Activated CD4-positive, alpha-beta T cell treated with anti-CD3 and anti-CD28 coated beads for 1 hour (primary cell): ENCODE data around the gene EBP.
A peak's percentile ranks its signal among the peaks of the same experiment; 100 is the strongest.

Experiments
- DNase-seq: peaks from one replicate; pipeline ENCODE4 v3.0.0-alpha.2; 2020

Gene EBP

GRCh38 chrX:48521353-48522243, at the start of gene EBP:
EBP (plus strand) TSS chrX:48521808; CDS start chrX:48523772, 1,964 bp downstream.
- peak; percentile 88 for DNase-seq

DNA sequence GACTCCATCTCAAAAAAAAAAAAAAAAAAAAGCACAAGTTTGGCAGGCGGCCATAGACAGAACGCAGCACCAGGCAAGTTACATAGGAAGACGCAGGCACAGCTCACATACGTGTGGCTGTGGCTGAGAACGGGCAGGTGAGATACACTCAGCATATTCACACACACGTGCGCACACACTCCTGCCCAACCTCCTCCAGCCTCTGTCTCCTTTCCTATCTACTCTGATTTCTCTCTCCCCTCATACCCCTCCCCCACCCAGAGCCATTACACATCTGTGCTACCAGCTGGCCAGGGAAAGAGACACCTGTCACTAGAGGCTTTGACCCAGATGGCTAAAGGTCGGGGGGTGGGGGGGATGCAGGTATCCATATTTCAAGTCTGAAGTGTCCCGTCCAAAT, 49.4 kb upstream of the EBP start:
- no peak for DNase-seq

DNA sequence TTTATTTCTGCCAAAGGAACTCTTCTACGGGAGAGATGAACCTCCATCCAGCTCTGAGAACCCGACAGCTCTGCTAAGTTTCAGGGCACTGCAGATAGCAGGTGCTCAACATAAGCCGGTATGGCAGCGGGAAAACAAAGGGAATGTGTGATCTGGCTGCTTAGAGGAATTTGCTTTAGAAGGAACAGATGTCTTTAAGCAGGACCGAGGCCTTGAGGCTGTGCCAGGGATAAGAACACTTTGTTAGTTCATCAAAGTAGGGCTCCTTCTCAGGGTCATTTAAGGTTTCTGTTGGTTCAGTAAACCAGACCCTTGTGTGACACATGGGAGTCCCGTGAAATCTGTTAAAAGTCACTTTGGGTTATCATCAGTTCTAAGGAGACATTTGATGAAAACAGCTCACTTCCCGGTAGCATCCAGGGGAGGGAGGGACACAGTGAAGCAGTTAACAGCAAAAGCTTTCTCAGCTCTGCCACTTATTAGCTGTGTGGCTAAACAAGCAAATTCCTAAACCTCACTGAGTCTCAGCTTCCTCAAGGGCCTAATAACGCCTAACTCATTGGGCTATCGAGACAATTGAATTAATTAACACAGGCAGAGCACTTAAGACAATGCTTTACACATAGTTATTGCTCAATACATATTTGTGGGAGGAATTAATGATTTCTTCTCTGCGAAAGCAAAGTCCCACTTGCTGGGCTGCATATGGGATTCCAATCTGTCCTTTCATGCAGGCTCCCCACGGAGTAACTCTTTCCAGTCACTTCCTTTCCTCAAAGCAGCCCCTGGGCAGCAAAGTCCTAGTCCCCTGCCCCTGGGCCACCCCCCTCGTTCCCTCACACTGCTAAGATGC, 48.5 kb upstream of the EBP start:
- DNase-seq, result no peak

DNA sequence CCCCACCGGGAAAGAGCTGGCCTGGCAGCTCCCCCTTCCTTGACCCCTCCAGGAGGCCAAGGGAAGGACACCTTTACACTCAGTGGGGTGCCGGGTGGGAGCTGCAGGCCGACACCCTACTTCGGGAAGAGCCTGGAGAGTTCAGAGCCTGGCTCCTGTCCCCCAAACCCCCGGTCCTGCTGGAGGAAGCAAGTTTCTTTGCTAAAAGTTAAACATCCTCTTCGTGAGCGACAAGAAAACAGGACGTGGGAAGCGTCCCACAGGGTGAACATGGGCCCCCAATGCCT, 48.0 kb upstream of the EBP start:
- DNase-seq, result no peak

GRCh38 chrX:48474127-48474526, 47.5 kb upstream of the EBP start:
- no peak for DNase-seq

- no peak for DNase-seq
Measured at GRCh38 chrX:48474581-48474980, 47.0 kb upstream of the EBP start.

DNA sequence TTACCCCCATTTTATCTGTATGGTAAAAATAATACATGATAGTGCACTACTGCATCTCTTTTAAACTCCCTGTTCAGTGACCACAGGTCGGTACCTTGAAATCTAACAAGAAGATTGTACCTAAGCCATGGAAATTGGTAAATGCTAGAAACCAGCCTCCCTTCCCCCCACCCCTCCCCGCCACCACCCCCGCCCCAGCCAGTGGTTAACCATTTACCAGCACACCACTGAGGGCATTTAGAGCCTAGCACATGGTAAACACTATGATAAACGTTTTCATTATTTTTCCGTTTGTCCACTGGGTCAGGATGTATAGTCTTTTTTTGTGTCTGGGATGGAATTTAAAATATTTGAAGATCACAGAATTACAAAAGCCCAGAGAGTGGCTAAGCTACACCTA, 46.3 kb upstream of the EBP start:
- no peak for DNase-seq

DNA sequence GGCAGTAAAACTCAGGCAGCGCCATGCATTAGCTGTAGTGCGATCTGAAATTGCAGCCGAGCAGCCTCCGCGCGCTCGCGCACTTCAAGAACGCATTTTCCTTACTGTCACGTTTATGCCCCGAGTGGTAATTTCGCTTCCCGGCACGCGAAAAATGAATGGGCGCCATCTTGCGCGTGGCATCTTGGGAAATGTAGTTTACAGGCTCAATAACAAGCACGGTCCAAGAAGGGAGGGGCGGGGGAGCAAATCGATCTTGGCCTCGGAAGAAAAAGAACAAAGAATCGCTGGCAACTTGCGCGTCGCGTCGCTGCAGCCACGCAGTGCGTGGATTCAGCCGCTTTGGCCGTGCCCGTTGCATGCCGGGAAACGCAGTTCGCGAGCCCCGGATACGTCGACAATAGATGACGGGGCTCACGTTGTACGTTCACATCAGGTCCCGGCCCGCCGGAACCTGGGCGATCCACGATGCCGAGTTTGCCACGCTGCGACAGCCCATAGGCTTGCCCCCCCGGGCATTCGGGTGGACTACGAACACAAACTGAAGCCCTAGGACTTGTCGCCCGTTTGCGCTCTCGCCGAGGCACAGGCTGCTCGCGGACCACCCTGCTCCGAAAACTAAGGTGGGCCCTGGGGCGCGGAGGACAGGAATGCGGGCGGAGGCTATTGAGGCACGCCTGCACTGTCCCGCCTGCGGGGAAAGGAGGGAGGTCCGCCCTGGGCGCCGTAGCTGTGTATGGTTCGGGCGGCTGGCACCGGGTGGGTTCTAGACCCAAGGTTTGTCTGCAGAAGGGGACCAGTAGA, 45.6 kb upstream of the EBP start, which contains the start of gene FTSJ1:
Gene FTSJ1, plus strand, starts transcription at position 426 of the 804 bp plus-strand sequence. CDS start 1,849 bp downstream, outside the sequence.
- DNase-seq, result peak; percentile 81

GRCh38 chrX:48476919-48477318, 44.7 kb upstream of the EBP start:
- no peak for DNase-seq

DNA sequence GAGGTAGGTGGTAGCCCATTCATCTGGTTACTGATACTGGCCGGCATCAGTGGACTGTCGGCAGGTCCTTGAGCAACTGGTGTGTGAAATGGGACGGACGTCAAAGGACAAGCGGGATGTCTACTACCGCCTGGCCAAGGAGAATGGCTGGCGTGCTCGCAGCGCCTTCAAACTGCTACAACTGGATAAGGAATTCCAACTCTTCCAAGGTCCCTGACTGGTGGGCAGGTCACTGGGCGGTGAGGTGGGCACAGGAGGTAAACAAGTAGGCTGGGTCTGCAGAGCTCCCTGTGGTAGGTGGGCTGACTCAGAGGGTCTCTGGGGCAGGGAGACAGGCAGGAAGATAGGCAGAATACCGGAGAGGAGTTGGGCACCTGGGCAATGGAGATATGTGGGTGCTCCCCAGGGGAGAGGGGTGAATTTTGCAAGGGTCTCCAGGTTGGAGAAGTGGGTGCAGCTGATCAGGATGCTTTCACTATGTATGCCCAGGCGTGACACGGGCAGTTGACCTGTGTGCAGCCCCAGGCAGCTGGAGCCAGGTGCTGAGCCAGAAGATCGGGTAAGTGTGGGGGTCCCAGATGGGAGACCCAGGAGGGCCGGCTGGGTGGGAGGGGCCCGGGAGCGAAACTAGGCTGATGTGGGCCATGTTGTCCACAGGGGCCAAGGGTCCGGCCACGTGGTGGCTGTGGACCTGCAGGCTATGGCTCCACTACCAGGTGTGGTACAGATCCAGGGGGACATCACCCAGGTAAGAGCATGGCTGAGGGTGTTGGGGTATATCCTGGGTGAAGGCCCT, 43.5 kb upstream of the EBP start:
- DNase-seq, result no peak

- no peak for DNase-seq
Measured at GRCh38 chrX:48478806-48479205, 42.8 kb upstream of the EBP start.

- DNase-seq, result no peak
Measured at GRCh38 chrX:48480142-48480541, 41.5 kb upstream of the EBP start.

- no peak for DNase-seq
Measured at GRCh38 chrX:48480583-48480982, 41.0 kb upstream of the EBP start.

DNA sequence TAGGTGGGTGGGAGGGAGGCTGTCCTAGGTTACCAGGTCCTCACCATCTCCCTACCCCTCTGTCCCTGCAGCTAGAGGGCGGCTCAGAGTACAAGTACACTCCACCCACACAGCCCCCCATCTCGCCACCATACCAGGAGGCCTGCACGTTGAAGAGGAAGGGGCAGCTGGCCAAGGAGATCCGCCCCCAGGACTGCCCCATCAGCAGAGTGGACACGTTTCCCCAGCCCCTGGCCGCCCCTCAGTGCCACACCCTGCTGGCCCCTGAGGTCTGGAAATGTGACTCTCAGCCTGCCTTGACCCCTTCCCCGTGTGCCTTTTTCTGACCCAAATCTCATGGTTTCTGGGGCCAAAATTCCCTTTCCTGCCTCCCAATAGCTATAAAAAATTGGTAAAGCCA, 39.1 kb upstream of the EBP start:
- no peak for DNase-seq

GRCh38 chrX:48487362-48487798, 34.2 kb upstream of the EBP start:
- DNase-seq, result no peak

- DNase-seq, result no peak
Measured at GRCh38 chrX:48488034-48488433, 33.6 kb upstream of the EBP start.

DNA sequence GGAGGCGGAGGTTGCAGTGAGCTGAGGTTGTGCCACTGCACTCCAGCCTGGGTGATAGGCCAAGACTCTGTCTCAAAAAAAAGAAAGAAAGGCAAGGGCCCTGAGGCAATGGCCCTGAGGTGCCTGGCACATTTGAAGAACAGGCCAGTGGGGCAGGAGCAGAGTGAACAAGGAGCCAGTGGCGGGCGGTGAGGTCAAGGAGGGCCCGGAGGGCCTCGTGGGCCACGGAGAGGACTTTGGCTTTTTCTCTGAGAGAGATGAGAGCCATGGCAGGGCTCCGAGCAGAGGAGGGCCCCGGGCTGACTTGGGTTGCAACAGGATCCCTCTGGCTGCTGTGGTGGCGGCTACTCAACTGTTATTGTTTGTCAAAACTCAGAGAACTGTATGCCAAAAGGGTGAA, 32.3 kb upstream of the EBP start:
- no peak for DNase-seq

DNA sequence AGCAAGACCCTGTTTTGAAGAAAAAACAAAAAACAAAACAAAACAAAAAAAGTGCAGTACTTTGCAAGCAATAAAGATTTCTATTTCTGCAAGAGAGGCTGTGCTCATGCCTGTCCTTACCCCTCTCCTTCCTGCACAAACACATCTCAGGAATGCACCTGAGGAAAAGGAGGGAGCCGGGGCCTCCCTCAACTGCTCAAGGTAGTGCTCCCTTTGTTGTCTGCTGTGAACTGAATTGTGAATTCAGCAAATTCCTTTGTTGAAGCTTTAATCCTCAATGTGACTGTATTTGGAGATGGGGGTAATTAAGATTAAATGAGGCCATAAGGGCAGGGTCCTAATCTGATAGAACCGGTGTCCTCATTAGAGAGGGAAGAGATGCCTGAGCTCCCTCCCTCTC, 31.7 kb upstream of the EBP start:
- DNase-seq, result no peak

GRCh38 chrX:48490661-48491060, 30.9 kb upstream of the EBP start:
- DNase-seq, result no peak

GRCh38 chrX:48491809-48492208, 29.8 kb upstream of the EBP start:
- DNase-seq, result no peak

DNA sequence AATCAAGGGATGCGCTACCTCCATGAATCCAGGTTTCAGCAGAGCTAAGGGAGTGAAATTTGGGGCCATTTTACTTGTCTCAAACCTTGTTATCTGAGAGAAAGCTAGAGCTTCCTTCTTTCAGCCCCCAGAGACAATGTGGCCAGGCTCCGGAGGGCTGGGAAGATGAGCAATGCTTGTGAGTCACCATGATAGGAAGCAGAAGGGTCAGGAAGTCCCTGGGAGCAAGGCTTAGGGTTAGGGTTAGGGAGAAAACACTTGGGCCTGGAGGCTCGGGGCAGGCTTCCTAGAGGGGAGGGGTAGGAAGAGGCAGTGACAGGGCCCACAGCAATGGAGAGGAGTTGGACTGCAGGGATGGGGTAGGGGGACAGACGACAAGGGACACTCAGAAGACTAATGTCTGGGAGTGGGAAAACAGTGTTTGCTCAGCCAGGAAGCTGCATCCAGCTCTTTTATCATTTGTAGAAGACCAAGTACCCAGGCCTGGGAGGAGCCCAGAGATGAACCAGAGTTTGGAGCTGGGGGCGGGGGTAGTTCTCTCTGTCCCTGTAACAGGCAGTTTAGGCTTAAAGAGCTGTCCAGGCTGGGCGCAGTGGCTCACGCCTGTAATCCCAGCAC, 29.2 kb upstream of the EBP start:
- no peak for DNase-seq

- no peak for DNase-seq
Measured at GRCh38 chrX:48493890-48494364, 27.7 kb upstream of the EBP start.
